GM18526 (cell line): ENCODE results near the gene CDC42BPG.

Source experiments
- POLR2A ChIP-seq: IDR thresholded peaks from 3 replicates; pipeline ENCODE4 v1.6.1; 2011; ENCODE audit not compliant: insufficient read length; ENCODE audit errors: extremely low read depth

The CDC42BPG gene

GRCh38 chr11:64874308-64875240, 30.1 kb upstream of the CDC42BPG start:
- TF ChIP-seq POLR2A, result no peak

- no peak for TF ChIP-seq POLR2A
Observed at GRCh38 chr11:64872790-64873488, 28.5 kb upstream of the CDC42BPG start.

- no peak for TF ChIP-seq POLR2A
Observed at GRCh38 chr11:64871492-64871891, 27.0 kb upstream of the CDC42BPG start.

- no peak for TF ChIP-seq POLR2A
Observed at GRCh38 chr11:64870893-64871466, 26.5 kb upstream of the CDC42BPG start.

- TF ChIP-seq POLR2A, result no peak
Observed at GRCh38 chr11:64870176-64870892, 25.9 kb upstream of the CDC42BPG start.

- no peak for TF ChIP-seq POLR2A
Observed at GRCh38 chr11:64869571-64870175, 25.2 kb upstream of the CDC42BPG start.

- no peak for TF ChIP-seq POLR2A
Observed at GRCh38 chr11:64868904-64869570, 24.6 kb upstream of the CDC42BPG start.

GRCh38 chr11:64867748-64868462, 23.5 kb upstream of the CDC42BPG start:
- no peak for TF ChIP-seq POLR2A

- no peak for TF ChIP-seq POLR2A
Observed at GRCh38 chr11:64866173-64866491, 21.7 kb upstream of the CDC42BPG start.

GRCh38 chr11:64865286-64866172, 21.1 kb upstream of the CDC42BPG start:
- no peak for TF ChIP-seq POLR2A

GRCh38 chr11:64864473-64865285, 20.2 kb upstream of the CDC42BPG start:
- peak; percentile 20 for TF ChIP-seq POLR2A

GRCh38 chr11:64864135-64864472, 19.7 kb upstream of the CDC42BPG start:
- no peak for TF ChIP-seq POLR2A
